HCT116 (cell line): ENCODE results near the gene PROSER3. TPM values are rescaled to one million over a fixed set of nuclear protein-coding genes. Genes with fewer than 3 reads are reported as not detected.

Experiments used
- ATAC-seq: fragments of 200-7000 bp; cut with Tn5 transposase; 2 replicates; pipeline ENCODE4 v1.9.1; 2020; ENCODE audit warnings: mild to moderate bottlenecking, moderate library complexity
- BruUV-seq: library from RNA; stranded (reverse); fragments of 400-500 nt; replicated peaks from 2 replicates; lab custom pipeline; 2021; lab: Mats Ljungman, UMichigan
- CTCF ChIA-PET: fragments of 300-600 bp; sonication (Branson Sonifier 250); formaldehyde crosslinking; loops from one replicate; lab custom pipeline; 2021; ENCODE audit warnings: antibody characterized with exemption; lab: Charles Lee
- POLR2A ChIA-PET: fragments of 300-600, 350-600 bp; sonication (Branson Sonifier 250); formaldehyde crosslinking; loops from one replicate; lab custom pipeline; 2021; ENCODE audit warnings: antibody characterized with exemption; lab: Charles Lee
- RAD21 ChIA-PET, 2 experiments: fragments of 300-600 bp; sonication (Branson Sonifier 250); formaldehyde crosslinking; loops; one replicate each; lab custom pipeline; 2023; ENCODE audit warnings: low total read pairs in 2 of 2; ENCODE audit not compliant: uncharacterized antibody in 2 of 2, unreplicated experiment in 2 of 2, low non-redundant PET in 1 of 2; lab: Charles Lee
- DNase-seq: peaks from one replicate; pipeline ENCODE4 v3.0.0-alpha.2; 2010; ENCODE audit warnings: low read depth, low spot score
- H2AFZ ChIP-seq: fragments of 200-600 bp; shearing (Covaris generic), sonication (generic); 2 replicates; pipeline ENCODE4 v1.6.1; 2017; ENCODE audit warnings: low read depth, mixed run types, mixed read lengths, antibody characterized with exemption, low read length; ENCODE audit not compliant: poor library complexity, severe bottlenecking
- H3K27ac ChIP-seq: 2 replicates; pipeline ENCODE4 v1.5.1; 2012; ENCODE audit warnings: low read depth, low read length
- H3K27me3 ChIP-seq: fragments of 200-600 bp; sonication (generic); 2 replicates; pipeline ENCODE4 v1.6.1; 2016; ENCODE audit warnings: mixed run types, low read length, mixed read lengths; ENCODE audit not compliant: insufficient read depth
- H3K36me3 ChIP-seq, 2 experiments: fragments of 200-500 bp in 1 of 2; fragments of 200-600 bp in 1 of 2; sonication (Bioruptor generic) in 1 of 2; sonication (generic) in 1 of 2; 2 replicates each; pipeline versions ENCODE4 v1.5.1 to v1.6.1; 2014 to 2016; ENCODE audit warnings: low read length in 2 of 2, inconsistent platforms in 1 of 2, mixed read lengths in 1 of 2, mixed run types in 1 of 2; ENCODE audit not compliant: insufficient read depth in 2 of 2, control insufficient read depth in 1 of 2
- H3K4me1 ChIP-seq, 2 experiments: fragments of 200-600 bp in 1 of 2; sonication (generic) in 1 of 2; 2 replicates each; pipeline versions ENCODE4 v1.5.1 to v1.6.1; 2012 to 2017; ENCODE audit warnings: low read length in 2 of 2, inconsistent platforms in 1 of 2, mild to moderate bottlenecking in 1 of 2, mixed read lengths in 1 of 2, mixed run types in 1 of 2, moderate library complexity in 1 of 2; ENCODE audit not compliant: insufficient read depth in 2 of 2, control insufficient read depth in 1 of 2
- H3K4me2 ChIP-seq: fragments of 200-600 bp; sonication (generic); 2 replicates; pipeline ENCODE4 v1.6.1; 2017; ENCODE audit warnings: mixed run types, low read length, mixed read lengths
- H3K4me3 ChIP-seq, 2 experiments: fragments of 200-600 bp in 1 of 2; sonication (generic) in 1 of 2; replicated peaks in 1 of 2; 2 replicates each; pipeline ENCODE4 v1.5.1; 2011 to 2016; ENCODE audit warnings: low read length in 2 of 2, control low read depth in 1 of 2, low read depth in 1 of 2, mild to moderate bottlenecking in 1 of 2, mixed read lengths in 1 of 2, mixed run types in 1 of 2
- H3K79me2 ChIP-seq: fragments of 200-600 bp; sonication (generic); 2 replicates; pipeline ENCODE4 v1.6.1; 2017; ENCODE audit warnings: mild to moderate bottlenecking, mixed run types, low read length, moderate library complexity, mixed read lengths; ENCODE audit not compliant: insufficient read depth
- H3K9ac ChIP-seq: fragments of 200-600 bp; sonication (generic); 2 replicates; pipeline ENCODE4 v1.6.1; 2016; ENCODE audit warnings: low read length, mixed read lengths
- H3K9me2 ChIP-seq: fragments of 200-600 bp; sonication (generic), shearing (Covaris generic); 2 replicates; pipeline ENCODE4 v1.6.1; 2017; ENCODE audit warnings: mixed run types, mild to moderate bottlenecking, moderate library complexity; ENCODE audit not compliant: insufficient read depth
- H3K9me3 ChIP-seq, 2 experiments: fragments of 200-500 bp in 1 of 2; fragments of 200-600 bp in 1 of 2; sonication (Bioruptor generic) in 1 of 2; sonication (generic) in 1 of 2; 2 replicates each; pipeline ENCODE4 v1.6.1; 2014 to 2017; ENCODE audit warnings: low read length in 2 of 2, mixed read lengths in 2 of 2, inconsistent platforms in 1 of 2, low read depth in 1 of 2, mild to moderate bottlenecking in 1 of 2, mixed run types in 1 of 2, moderate library complexity in 1 of 2; ENCODE audit not compliant: control insufficient read depth in 1 of 2, insufficient read depth in 1 of 2
- H4K20me1 ChIP-seq: fragments of 200-600 bp; sonication (generic), shearing (Covaris generic); 2 replicates; pipeline ENCODE4 v1.6.1; 2017; ENCODE audit warnings: mixed run types, mild to moderate bottlenecking, moderate library complexity; ENCODE audit not compliant: insufficient read depth
- CTCF ChIP-seq, 3 experiments: fragments of 200-600 bp in 1 of 3; sonication (generic) in 1 of 3; IDR thresholded peaks in 2 of 3; conservative IDR thresholded peaks in 1 of 3; 2 replicates each; pipeline ENCODE4 v1.5.1; 2012 to 2017; ENCODE audit warnings: low read depth in 2 of 3, low read length in 2 of 3, antibody characterized with exemption in 1 of 3, borderline replicate concordance in 1 of 3, control low read depth in 1 of 3, mild to moderate bottlenecking in 1 of 3, mixed read lengths in 1 of 3, mixed run types in 1 of 3, moderate library complexity in 1 of 3; ENCODE audit not compliant: insufficient read depth in 1 of 3
- EGR1 ChIP-seq: IDR thresholded peaks from 2 replicates; pipeline ENCODE4 v1.6.1; 2012; ENCODE audit warnings: low read depth
- ELF1 ChIP-seq: IDR thresholded peaks from 2 replicates; pipeline ENCODE4 v1.6.1; 2012; ENCODE audit warnings: low read depth, borderline replicate concordance
- EZH2 ChIP-seq: fragments of 200-600 bp; sonication (generic); IDR thresholded peaks from 2 replicates; pipeline ENCODE4 v1.6.1; 2017; ENCODE audit warnings: antibody characterized with exemption, mixed run types
- FOSL1 ChIP-seq: IDR thresholded peaks from 2 replicates; pipeline ENCODE4 v1.6.1; 2012; ENCODE audit warnings: low read depth
- MAX ChIP-seq: IDR thresholded peaks from 2 replicates; pipeline ENCODE4 v1.6.1; 2012
- POLR2A ChIP-seq: IDR thresholded peaks from 2 replicates; pipeline ENCODE4 v1.7.0; 2011; ENCODE audit warnings: borderline replicate concordance; ENCODE audit not compliant: insufficient read depth, insufficient read length; ENCODE audit errors: extremely low read depth
- POLR2AphosphoS5 ChIP-seq: IDR thresholded peaks from 2 replicates; pipeline ENCODE4 v1.6.1; 2011; ENCODE audit warnings: mild to moderate bottlenecking, low read depth, low read length, moderate library complexity
- SP1 ChIP-seq: IDR thresholded peaks from 2 replicates; pipeline ENCODE4 v1.6.1; 2012; ENCODE audit warnings: low read depth
- TCF7L2 ChIP-seq: IDR thresholded peaks from 2 replicates; pipeline ENCODE4 v1.7.0; 2011; ENCODE audit warnings: borderline replicate concordance, inconsistent platforms; ENCODE audit not compliant: insufficient read depth, insufficient read length; ENCODE audit errors: extremely low read depth
- intact Hi-C: fragments of 100-400 bp; cut with micrococcal nuclease; formaldehyde crosslinking; loops from 2 replicates; pipeline ENCODE4 v1.10.0; 2022
- total RNA-seq: library from RNA; stranded (reverse); gene quantifications from one replicate; pipeline ENCODE4 v1.2.1, GENCODE V29; 2021; ENCODE audit not compliant: unreplicated experiment
- TF ChIP-seq, protein P1 (sequence below): IDR thresholded peaks from 2 replicates; pipeline ENCODE4 v1.6.1; 2011; ENCODE audit warnings: mild to moderate bottlenecking, low read length, moderate library complexity; ENCODE audit not compliant: insufficient replicate concordance; ENCODE audit errors: extremely low read depth

The PROSER3 gene
- total RNA-seq, 1 experiment from 2014 or later: 42.5 TPM

DNA sequence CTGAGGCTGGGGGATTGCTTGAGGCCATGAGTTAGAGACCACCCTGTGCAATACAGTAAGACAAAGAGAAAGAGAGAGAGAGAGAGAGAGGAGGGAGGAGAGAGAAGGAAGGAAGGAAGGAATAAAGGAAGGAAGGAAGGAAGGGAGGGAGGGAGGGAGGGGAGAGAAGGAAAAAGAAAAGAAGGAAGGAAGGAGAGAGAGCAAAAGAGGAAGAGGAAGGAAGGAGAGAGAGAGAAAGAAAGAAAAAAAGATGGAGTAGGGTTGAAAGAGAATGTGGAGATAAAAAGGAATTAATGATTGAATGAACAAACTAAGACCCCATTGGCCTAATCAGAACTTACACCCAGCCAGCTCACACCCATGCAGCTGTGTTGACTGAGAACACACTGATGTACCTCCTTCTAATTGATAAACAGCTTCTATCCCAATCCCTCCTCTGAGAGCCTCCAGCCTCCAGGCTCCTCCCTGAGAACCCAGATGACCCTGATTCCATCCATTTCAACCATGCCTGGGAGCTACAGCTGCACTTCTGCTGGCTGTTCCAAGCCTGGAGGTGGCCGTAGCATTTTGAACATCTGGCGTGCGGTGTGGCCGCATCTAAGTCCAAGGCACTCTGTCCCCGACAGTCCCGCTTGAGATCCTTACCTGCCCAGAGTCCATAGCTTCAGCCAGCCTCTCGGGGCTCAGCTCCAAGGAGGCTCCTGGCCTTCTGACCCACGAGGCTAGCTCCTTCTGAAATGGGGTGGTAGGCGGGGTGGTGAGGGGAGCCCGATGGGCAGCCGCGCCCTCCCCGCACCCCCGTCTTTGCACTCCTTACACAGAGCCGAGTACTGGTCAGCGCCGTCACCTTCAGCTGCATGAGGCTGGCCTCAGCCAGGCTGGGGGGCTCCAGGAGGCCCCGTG lies 53.6 kb downstream of the PROSER3 start:
- RAD21 ChIA-PET: no interaction called here
- Histone ChIP-seq H2AFZ (no peak overlapping the region), H3K9me3 (no peaks in the 10 kb centered on the region), H3K36me3 (no peaks in the 10 kb centered on the region), H3K4me2 (no peak overlapping the region), H3K9me2 (no peaks in the 10 kb centered on the region), H3K4me1 (no peaks in the 10 kb centered on the region), H3K27me3 (no peaks in the 10 kb centered on the region), H3K79me2 (no peaks in the 10 kb centered on the region), H3K9ac (no peak overlapping the region), H4K20me1 (no peaks in the 10 kb centered on the region), H3K27ac (no peak overlapping the region), H3K4me3 (no peak overlapping the region)
- intact Hi-C loops: no loop called here
- POLR2A ChIA-PET: no interaction called here
- BruUV-seq: no TSS peak
- CTCF ChIA-PET: no interaction called here
- no peak for DNase-seq
- ATAC-seq: no peak
- no peak for TF ChIP-seq POLR2AphosphoS5
- no peak for TF ChIP-seq MAX
- no peak for TF ChIP-seq EZH2

DNA sequence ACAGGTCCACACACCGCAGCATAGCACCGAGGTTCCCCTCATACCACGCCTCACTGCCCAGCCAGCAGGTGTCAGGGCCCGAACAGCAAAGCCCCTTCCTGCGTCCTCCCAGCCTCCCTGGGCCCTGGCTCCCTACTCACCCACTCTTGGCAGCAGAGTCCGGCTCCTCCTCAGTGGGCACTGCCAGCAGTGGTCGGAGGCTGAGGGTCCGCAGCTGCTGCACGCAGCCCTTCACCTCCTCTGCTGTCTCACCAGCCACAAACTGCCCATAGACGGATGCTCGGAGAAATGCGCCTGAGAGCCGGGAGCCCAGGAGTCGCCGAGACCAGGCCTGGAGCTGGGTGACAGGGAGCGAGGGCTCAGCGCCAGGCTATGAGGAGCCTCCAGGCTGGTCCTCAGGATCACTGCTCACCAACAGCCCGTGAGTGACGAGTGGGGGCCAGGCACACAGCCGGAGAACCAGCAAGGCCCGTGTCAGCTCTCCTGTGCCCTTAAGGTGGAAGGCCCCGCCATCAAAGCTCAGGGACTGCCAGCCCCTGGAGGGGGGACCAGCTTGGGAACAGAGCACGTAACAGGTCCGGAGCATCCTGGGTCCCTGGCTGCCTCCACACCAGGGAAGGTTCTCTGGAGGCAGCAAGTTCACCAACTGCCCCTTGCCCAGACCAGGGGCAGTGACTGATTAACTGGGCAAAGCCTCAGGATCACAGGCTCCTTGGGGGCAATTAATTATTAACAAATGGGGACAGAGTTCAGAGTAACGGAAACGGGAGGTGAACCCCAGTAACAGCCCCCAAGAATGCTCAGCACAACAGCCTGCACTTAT lies 54.5 kb downstream of the PROSER3 start, which contains the start of gene PRODH2:
Gene PRODH2, minus strand, starts transcription at position 626 of the 823 bp plus-strand sequence. Its CDS starts 40 bp downstream, at position 586.
- no peak within 1 kb of the TSS for H2AFZ ChIP-seq
- H3K4me3 ChIP-seq: no peak within 1 kb of the TSS
- no peaks in the 10 kb centered on the region for H3K9me3 ChIP-seq
- ChIA-PET POLR2A (no interaction called here), RAD21 (no interaction called here), CTCF (no interaction called here)
- no peak within 1 kb of the TSS for H3K9ac ChIP-seq
- DNase-seq: no peak
- H3K79me2 ChIP-seq: no peaks in the 10 kb centered on the region
- H3K9me2 ChIP-seq: no peaks in the 10 kb centered on the region
- no peak for TF ChIP-seq ELF1
- TF ChIP-seq POLR2A: no peak
- TF ChIP-seq TCF7L2: no peak
- no peak for TF ChIP-seq CTCF (IDR thresholded peaks at IDR 0.05 in 2 of 3, conservative IDR thresholded peaks at IDR 0.05 in 1 of 3; ENCODE audit: borderline replicate concordance in 1 of 3, insufficient read depth in 1 of 3, low read depth in 2 of 3, low read length in 2 of 3)
- no peak for TF ChIP-seq FOSL1
- TF ChIP-seq SP1: no peak
- TF ChIP-seq, protein P1, sequence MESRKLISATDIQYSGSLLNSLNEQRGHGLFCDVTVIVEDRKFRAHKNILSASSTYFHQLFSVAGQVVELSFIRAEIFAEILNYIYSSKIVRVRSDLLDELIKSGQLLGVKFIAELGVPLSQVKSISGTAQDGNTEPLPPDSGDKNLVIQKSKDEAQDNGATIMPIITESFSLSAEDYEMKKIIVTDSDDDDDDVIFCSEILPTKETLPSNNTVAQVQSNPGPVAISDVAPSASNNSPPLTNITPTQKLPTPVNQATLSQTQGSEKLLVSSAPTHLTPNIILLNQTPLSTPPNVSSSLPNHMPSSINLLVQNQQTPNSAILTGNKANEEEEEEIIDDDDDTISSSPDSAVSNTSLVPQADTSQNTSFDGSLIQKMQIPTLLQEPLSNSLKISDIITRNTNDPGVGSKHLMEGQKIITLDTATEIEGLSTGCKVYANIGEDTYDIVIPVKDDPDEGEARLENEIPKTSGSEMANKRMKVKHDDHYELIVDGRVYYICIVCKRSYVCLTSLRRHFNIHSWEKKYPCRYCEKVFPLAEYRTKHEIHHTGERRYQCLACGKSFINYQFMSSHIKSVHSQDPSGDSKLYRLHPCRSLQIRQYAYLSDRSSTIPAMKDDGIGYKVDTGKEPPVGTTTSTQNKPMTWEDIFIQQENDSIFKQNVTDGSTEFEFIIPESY: no peak
- TF ChIP-seq EGR1: no peak
- no peak for TF ChIP-seq POLR2AphosphoS5
- ATAC-seq: no peak
- no peaks in the 10 kb centered on the region for H3K4me1 ChIP-seq
- intact Hi-C loops: no loop called here
- BruUV-seq: no TSS peak
- H4K20me1 ChIP-seq: no peaks in the 10 kb centered on the region
- H3K27ac ChIP-seq: no peak within 1 kb of the TSS
- H3K27me3 ChIP-seq: no peaks in the 10 kb centered on the region
- H3K36me3 ChIP-seq: no peaks in the 10 kb centered on the region
- H3K4me2 ChIP-seq: no peak within 1 kb of the TSS
